ENCODE data around the gene MED26.

DNA sequence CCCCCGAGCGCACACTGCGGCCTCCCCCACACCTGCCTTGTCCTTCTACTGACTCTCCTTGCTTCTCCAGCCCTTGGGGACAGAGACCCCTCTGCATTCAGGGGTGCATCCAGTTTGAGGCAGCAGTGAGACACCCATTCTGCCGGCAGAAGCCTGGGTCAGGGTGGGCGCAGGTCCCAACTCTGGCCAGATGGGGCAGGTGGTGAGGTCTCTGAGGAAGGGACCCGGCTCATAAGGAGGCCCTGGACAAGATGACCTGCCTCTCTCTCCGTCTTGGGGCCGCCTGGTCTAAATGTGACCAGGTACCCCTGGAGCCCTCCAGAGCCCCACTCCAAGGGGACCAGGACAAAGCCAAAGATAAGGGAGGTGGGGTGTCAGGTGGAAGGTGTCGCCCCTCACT lies 91.9 kb downstream of the MED26 start:
- TF ChIP-seq GATA2 (IDR thresholded peaks at IDR 0.05; ENCODE audit: low read depth, low read length) (no peak), GATA3 (IDR thresholded peaks at IDR 0.05; ENCODE audit: low read depth, low read length) (no peak)

Measured in SH-SY5Y (cell line).